GM19193 (cell line): Measurements from ENCODE around the gene FREY1.

ENCODE experiments used
- POLR2A ChIP-seq: IDR thresholded peaks from 4 replicates; pipeline ENCODE4 v1.6.1; 2011; ENCODE audit not compliant: insufficient read depth, insufficient read length; ENCODE audit errors: extremely low read depth

The FREY1 gene

GRCh38 chr11:45894555-45895247, 12.4 kb downstream of the FREY1 start:
- no peak for TF ChIP-seq POLR2A

GRCh38 chr11:45892856-45893255, 14.2 kb downstream of the FREY1 start:
- no peak for TF ChIP-seq POLR2A

GRCh38 chr11:45890886-45891550, 16.1 kb downstream of the FREY1 start:
- TF ChIP-seq POLR2A: no peak

GRCh38 chr11:45889966-45890365, 17.1 kb downstream of the FREY1 start:
- TF ChIP-seq POLR2A: no peak

GRCh38 chr11:45889555-45889954, 17.5 kb downstream of the FREY1 start:
- no peak for TF ChIP-seq POLR2A

GRCh38 chr11:45887587-45887986, 19.5 kb downstream of the FREY1 start:
- TF ChIP-seq POLR2A: no peak

- no peak for TF ChIP-seq POLR2A
These were observed 20.1 kb downstream of the FREY1 start for GRCh38 chr11:45886816-45887520.

- no peak for TF ChIP-seq POLR2A
These were observed 20.9 kb downstream of the FREY1 start for GRCh38 chr11:45885921-45886721.

- no peak for TF ChIP-seq POLR2A
These were observed 21.7 kb downstream of the FREY1 start, which contains the start of gene MAPK8IP1 for GRCh38 chr11:45885274-45885920. TSS of gene MAPK8IP1 (plus strand) at chr11:45885651. CDS start at chr11:45885821, 170 bp downstream.

- TF ChIP-seq POLR2A: no peak
These were observed 22.4 kb downstream of the FREY1 start for GRCh38 chr11:45884596-45885185.

GRCh38 chr11:45881708-45882368, 25.2 kb downstream of the FREY1 start:
- TF ChIP-seq POLR2A: no peak

- TF ChIP-seq POLR2A: no peak
These were observed 26.1 kb downstream of the FREY1 start for GRCh38 chr11:45880772-45881570.
